Measurements from ENCODE around the gene MCUR1.
"Not testable (repeated sequence)": the region's sequence is repeated elsewhere in the genome, so short reads cannot be mapped to it uniquely, and the experiment has no call there.

Gene MCUR1

DNA sequence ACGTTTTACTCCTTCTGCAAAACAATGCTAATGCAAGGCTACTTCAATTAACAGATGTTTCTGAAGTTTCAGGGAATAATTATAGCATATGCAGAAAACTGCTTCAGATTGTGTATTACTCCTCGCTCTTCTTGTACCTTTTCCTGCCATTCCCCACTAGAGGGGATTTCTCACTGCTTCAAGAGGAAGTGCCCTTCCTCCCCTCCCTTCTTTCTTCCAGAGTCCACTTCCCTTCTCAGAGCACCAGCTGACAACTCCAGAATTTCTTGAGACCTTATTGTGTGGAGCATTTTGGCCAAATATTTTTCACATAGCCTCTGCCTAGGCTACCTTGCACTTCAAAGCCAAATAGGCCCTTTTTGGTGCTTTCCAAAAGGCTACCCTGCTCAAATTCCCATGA, 12.7 kb upstream of the MCUR1 start:
- no peak for DNase-seq

GRCh38 chr6:13825871-13826270, 11.5 kb upstream of the MCUR1 start:
- no peak for DNase-seq

GRCh38 chr6:13818341-13818740, 4.0 kb upstream of the MCUR1 start:
- no peak for DNase-seq

GRCh38 chr6:13814938-13815575, 700 bp upstream of the MCUR1 start:
- no peak for DNase-seq

DNA sequence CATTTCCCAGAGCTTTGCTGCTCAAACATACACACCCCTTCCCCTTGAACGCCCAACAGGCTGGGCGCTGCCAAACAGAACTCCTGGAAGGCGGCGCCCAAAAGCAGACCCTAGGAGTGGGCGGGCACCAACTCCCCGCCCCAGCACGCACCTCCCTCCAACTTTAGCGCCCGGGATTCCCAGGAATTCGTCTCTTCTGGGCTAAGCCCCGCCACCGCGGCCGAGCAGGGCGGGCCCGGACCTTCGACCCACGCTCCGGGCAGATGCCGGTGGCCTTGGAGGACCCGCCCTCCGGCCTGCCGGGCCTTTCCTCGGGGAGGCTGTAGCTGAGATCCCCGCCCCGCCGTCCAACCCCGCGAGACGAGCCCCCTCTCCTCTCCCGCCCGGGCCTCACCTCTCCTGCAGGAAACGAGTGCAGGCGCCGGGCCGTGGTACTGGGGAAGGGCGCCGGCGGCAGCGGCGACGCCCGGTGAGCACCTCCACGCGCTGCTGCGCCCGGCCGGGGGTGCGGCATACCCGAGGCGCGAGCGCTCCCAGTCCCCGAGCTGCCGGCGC, 659 bp downstream of the MCUR1 start:
- peak; percentile 71 for DNase-seq

GRCh38 chr6:13813026-13813425, 1.3 kb downstream of the MCUR1 start:
- no peak for DNase-seq

GRCh38 chr6:13812359-13812642, 2.1 kb downstream of the MCUR1 start:
- DNase-seq: no peak

GRCh38 chr6:13811627-13812358, 2.6 kb downstream of the MCUR1 start:
- no peak for DNase-seq

DNA sequence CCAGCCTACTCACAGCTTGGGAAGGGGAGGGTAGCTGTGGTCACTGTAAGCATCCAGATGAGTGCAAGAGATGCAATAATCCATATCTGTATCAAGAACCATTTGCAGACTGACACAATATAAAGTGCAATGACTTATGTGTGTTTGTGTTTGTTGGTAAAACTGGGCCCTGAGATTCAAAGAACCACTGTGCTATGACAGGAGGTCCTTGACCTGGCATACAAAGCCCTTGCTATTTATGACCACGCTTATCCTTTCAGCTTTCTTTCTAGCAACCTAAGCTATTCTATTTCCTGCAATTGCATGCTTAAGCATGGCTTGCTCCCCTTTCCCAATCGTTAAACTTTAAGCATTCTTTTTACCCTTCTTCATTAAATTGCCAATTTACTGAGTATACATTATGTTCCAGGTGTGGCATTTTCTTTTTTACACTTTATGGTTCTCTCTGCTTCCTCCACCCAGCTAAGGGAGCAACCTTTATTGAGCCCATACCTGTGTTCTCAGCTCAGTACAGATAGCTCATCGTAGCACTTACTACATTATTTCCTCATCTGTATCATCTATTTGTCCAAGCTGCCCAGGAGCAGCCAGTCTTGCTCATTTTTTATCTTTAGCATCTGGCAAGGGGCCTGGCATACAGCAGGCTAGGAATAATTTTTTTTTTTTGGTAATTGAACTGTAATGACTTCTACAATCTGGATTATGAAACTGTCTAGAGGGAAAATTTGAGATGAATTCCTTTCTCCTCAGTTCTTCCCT, 3.5 kb downstream of the MCUR1 start:
- no peak for DNase-seq

DNA sequence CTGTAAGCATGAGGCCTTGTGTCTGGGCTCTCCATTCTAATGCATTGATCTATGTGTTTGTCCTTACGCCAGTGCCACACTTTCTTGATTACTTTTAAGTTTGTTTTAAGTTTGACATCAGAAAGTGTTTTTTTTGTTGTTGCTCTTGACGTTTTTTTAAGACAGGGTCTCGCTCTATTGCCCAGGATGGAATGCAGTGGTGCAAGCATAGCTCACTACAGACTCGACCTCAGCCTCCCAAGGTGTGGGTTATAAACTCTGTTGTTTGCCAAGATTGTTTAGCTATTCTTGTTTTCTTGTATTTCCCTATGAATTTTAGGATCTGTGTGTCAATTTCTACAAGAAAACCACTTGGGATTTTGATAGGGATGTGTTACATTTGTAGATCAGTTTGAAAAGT, 5.6 kb downstream of the MCUR1 start:
- no peak for DNase-seq

DNA sequence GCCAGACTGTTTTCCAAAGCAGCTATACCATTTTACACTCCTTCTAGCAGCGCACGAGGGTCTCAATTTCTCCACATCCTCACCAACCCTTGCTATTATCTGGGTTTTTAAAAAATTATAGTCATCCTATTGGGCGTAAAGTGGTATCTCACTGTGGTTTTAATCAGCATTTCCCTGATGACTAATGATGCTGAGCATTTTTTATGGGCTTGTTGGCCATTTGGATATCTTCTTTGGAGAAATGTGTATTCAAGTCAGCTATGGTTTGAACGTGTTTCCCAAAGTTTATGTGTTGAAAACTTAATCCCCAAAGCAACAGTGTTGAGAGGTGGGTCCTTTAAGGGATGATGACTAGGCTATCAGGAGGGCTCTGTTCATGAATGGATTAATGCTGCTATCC, 6.7 kb downstream of the MCUR1 start:
- DNase-seq: no peak

DNA sequence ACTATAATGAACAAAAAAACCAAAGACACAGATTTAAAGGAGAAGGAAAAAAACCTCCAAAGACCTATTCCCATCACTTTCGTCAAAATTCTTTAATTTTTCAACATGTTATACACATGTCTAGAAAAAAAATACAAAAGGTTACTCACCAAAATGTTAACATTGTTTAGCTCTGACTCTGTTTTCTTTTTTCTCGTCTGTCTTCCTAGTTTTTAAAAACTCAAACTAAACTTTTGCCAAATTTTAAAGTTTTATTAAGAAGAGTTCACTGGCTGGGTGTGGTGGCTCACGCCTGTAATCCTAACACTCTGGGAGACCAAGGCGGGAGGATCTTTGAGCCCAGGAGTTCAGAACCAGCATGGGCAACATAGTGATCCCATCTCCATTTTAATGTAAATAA, 10.8 kb downstream of the MCUR1 start:
- DNase-seq: no peak

GRCh38 chr6:13800615-13801014, 13.7 kb downstream of the MCUR1 start:
- DNase-seq: no peak

GRCh38 chr6:13796781-13797180, 17.6 kb downstream of the MCUR1 start:
- no peak for DNase-seq

- peak; percentile 65 for DNase-seq
These were observed 19.2 kb downstream of the MCUR1 start for GRCh38 chr6:13795041-13795750.

DNA sequence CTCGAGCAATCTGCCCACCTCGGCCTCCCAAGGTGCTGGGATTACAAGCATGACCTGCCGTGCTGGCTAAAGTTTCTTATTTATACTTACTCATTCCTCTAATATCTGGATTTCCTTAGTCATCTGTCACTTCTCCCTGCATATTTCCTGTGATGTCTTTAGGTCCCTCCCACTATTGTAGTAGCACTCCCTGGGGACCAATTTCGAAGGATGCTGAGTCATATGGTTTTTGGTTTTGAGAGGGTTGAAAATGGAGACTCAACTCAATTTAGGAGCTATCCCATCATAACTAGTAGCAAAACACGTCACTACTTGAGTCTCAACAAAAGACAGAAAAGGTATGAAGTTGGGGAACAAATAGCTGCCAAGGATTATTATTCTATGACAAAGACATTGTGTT, 20.2 kb downstream of the MCUR1 start:
- no peak for DNase-seq

- no peak for DNase-seq
These were observed 24.6 kb downstream of the MCUR1 start for GRCh38 chr6:13789746-13790145.

DNA sequence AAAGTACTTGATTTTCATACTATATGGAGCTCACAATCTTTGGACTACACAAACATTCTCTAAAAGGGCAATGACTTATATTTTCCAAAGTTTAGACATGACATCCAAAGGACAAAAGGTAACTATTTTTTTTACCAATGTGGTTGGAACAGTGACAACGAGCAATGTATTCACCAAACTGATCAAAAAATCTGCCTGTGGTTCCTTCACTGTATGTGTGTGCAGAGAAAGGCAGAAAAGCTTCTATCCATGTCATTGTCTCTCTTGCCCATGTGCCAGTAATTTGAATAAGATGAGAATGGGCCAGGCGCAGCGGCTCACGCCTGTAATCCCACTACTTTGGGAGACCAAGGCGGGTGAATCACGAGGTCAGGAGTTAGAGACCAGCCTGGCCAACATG, 25.5 kb downstream of the MCUR1 start:
- no peak for DNase-seq

DNA sequence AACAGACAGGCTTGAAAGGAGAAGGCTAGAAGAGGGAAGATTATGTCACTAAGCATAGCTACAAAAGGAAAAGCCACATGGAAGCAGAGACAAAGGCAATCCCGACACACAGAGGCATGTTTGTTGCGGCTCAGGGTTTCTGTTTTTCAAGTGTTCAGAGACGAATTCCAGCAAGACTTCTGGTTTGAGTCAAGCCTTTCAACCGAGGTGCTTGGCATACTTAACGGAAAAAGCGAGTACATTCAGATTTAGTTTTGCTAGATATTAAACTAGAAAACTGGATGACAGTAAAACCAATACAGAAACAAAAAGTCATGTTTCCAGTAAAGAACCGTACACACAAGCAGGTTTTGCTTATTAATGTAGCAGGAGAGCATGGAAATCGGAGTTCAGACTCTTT, 27.2 kb downstream of the MCUR1 start:
- no peak for DNase-seq

GRCh38 chr6:13780162-13780561, 34.2 kb downstream of the MCUR1 start:
- not testable (repeated sequence) for DNase-seq

DNA sequence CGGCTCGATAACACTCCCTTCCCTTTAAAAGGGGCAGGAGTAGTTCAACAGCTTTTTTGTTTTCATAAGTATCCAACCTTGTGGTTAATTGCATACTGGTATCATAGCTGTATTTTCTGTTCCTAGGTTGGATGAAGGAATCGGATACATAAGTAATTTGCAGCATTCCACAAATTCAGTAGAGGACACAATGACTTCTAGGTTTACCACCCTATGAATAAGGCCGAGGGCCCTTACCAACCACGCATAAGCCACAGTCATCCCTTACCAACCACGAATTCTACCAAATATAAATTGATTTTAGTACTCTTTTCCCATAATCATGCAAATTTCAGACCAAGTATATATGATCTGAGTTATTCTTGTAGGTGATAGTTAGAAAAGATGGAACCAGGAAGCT, 36.3 kb downstream of the MCUR1 start:
- DNase-seq: no peak

- no peak for DNase-seq
These were observed 37.8 kb downstream of the MCUR1 start for GRCh38 chr6:13776602-13777001.

GRCh38 chr6:13775466-13775865, 38.9 kb downstream of the MCUR1 start:
- DNase-seq: not testable (repeated sequence)
